ENCODE data around the gene DHX34. TPM values are rescaled to one million over a fixed set of nuclear protein-coding genes. Genes with fewer than 3 reads are reported as not detected.

The DHX34 gene
- total and polyA plus RNA-seq, 9 donors = 7.9 to 13.6 (median 11.0) TPM

DNA sequence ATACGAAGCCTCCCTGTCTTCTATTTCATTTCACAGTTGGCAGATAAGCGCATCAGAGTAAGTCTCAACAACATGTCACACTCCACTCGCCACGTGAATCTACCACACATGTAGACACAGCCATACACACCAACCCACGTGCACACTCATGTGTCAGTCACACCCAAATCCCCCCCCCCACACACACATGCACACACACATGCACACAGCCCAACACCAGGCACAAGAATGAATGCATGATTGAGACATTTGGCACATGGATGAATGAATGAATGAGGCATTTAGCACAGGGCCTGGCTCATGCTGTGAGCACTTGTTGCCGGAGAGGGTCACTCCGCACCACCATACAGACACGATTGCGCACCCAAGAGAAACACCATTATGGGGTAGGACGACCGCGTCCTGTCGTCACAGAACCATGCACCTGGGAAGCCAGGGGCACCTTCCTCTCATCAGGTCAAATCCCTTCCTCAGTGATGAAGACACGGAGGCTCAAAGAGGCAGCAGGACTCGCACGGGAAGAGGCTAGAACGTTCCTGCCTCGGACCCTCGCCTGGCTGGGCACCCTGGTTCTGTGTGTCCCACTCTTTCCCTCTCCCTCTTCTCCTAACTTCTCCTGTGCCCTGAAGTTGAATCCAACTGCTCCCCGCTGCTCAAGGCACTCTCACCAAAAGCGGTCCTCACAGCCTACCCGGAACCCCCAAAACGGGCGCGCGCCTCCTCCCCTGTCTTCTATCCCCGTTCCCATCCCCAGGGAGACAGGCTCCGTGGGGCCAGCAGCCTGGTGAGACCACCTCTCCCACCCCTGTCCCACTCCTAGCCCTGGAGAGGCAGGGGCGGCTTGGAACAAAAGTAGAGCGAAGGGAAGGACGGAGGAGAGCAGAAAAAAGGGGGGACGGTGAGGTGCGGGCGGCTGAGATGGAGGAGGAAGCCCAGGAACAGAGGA, 68.9 kb downstream of the DHX34 start:
- no peak overlapping the region for H3K27ac ChIP-seq (ENCODE audit: low read length)
- H3K4me3 ChIP-seq (ENCODE audit: low read length) = peak overlapping the region; percentile 36
- WGBS (ENCODE audit: insufficient coverage) = 2% methylated on average over 25 of the region's 34 CpGs
- H3K9me3 ChIP-seq (replicated peaks; ENCODE audit: control insufficient read depth, low read depth, low read length) = no peaks in the 10 kb centered on the region
- no peak for DNase-seq
- peaks cover 4% of the 10 kb centered on the region for H3K36me3 ChIP-seq (ENCODE audit: control insufficient read depth, insufficient read depth, low read length)
- H3K27me3 ChIP-seq (ENCODE audit: control insufficient read depth, insufficient read depth, low read length) = peaks cover 75% of the 10 kb centered on the region
- H3K4me1 ChIP-seq (ENCODE audit: control insufficient read depth, insufficient read depth, low read length) = peaks cover 11% of the 10 kb centered on the region

DNA sequence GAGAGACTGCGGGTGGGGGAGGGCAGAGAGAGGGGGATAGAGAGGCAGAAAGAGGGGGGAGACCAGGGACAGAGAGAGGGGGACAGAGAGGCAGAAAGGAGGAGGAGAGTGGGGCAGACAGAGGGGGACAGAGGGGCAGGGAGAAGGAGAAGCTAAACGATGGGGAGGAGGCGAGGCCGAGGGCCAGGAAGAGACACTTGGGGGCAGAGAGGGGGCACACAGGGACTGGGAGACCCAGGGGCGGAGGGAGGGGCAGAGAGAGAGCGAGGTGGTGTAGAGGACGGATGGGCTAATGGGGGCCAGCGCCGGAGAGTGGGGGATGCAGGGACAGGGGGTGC, 69.5 kb downstream of the DHX34 start:
- H3K4me3 ChIP-seq (ENCODE audit: low read length) = peak overlapping the region; percentile 36
- peaks cover 81% of the 10 kb centered on the region for H3K27me3 ChIP-seq (ENCODE audit: control insufficient read depth, insufficient read depth, low read length)
- H3K9me3 ChIP-seq (replicated peaks; ENCODE audit: control insufficient read depth, low read depth, low read length) = no peaks in the 10 kb centered on the region
- H3K4me1 ChIP-seq (ENCODE audit: control insufficient read depth, insufficient read depth, low read length) = peaks cover 11% of the 10 kb centered on the region
- no peak for DNase-seq
- 0% methylated on average over 9 of the region's 9 CpGs for WGBS (ENCODE audit: insufficient coverage)
- H3K36me3 ChIP-seq (ENCODE audit: control insufficient read depth, insufficient read depth, low read length) = peaks cover 4% of the 10 kb centered on the region
- no peak overlapping the region for H3K27ac ChIP-seq (ENCODE audit: low read length)

DNA sequence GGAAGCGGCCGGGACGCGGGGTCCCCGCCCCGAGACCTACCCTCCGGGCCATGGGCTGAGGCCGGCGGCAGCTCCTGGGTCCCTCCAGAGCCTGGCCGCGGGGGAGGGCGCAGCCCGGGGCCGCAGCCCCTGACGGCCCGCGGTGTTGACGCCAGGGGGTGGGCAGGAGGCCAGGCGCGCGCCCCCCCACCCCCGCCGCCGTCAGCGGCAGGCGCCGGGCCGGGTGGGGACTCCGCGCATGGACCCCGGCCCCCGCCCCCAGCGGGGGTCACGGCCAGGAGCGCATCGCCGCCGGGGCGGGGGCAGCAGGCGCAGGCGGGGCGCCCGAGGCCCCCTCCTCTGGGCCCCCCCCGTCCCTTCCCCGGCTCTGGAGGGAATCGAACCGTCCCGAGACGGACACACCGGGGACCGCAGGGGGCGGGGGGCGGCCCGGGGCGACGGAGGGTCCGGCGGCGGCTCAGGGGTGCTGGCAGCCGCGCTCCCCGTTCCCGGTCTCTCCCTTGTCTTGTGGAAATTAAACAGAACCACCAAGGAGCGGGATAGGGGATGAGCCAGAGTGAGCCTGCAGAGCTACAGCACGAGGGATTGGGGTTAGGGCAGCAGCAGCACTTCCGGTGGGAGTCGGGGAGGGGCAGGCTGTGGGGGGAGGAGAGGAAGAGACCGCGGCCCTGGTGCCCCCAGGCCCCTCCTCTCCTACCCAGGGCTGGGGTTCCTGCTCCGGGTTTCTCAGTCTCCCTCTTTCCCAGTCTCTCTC, 70.1 kb downstream of the DHX34 start, which contains the start of gene MEIS3:
Gene MEIS3, minus strand, starts transcription at position 498 of the 754 bp plus-strand sequence. Its CDS starts 446 bp downstream, at position 52.
- Histone ChIP-seq H3K27me3 (ENCODE audit: control insufficient read depth, insufficient read depth, low read length) (peaks cover 84% of the 10 kb centered on the region), H3K9me3 (replicated peaks; ENCODE audit: control insufficient read depth, low read depth, low read length) (no peaks in the 10 kb centered on the region), H3K4me1 (ENCODE audit: control insufficient read depth, insufficient read depth, low read length) (peaks cover 11% of the 10 kb centered on the region), H3K4me3 (ENCODE audit: low read length) (peak within 1 kb of the TSS; percentile 36), H3K36me3 (ENCODE audit: control insufficient read depth, insufficient read depth, low read length) (peaks cover 2% of the 10 kb centered on the region), H3K27ac (ENCODE audit: low read length) (no peak within 1 kb of the TSS)
- no peak for DNase-seq
- WGBS (ENCODE audit: insufficient coverage) = under 1% methylated on average over 47 of the region's 70 CpGs

DNA sequence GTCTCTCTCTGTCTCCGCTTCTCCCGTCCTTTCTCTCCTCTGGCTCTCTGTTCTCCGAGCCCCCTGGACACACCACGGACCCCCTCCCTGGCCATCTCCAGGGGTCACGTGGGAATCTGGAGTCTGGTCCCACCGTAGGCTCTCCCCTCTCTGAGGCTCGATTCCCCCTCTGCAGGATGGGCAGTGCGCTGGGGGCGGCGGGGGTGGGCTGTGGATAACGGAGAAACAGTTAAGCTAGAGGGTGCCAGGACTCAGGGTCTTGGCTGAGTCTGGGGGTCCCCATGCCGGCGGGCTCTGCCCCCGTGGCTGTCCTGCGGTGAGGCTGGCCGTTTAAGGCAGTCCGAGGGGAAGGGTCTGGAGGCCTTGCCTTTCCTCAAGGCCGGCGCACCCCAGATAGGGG, 70.7 kb downstream of the DHX34 start:
- Histone ChIP-seq H3K27me3 (ENCODE audit: control insufficient read depth, insufficient read depth, low read length) (peaks cover 89% of the 10 kb centered on the region), H3K36me3 (ENCODE audit: control insufficient read depth, insufficient read depth, low read length) (no peaks in the 10 kb centered on the region), H3K27ac (ENCODE audit: low read length) (no peak overlapping the region), H3K9me3 (replicated peaks; ENCODE audit: control insufficient read depth, low read depth, low read length) (no peaks in the 10 kb centered on the region), H3K4me3 (ENCODE audit: low read length) (no peak overlapping the region), H3K4me1 (ENCODE audit: control insufficient read depth, insufficient read depth, low read length) (peaks cover 11% of the 10 kb centered on the region)
- no peak for DNase-seq
- 3% methylated on average over 6 of the region's 19 CpGs for WGBS (ENCODE audit: insufficient coverage)

DNA sequence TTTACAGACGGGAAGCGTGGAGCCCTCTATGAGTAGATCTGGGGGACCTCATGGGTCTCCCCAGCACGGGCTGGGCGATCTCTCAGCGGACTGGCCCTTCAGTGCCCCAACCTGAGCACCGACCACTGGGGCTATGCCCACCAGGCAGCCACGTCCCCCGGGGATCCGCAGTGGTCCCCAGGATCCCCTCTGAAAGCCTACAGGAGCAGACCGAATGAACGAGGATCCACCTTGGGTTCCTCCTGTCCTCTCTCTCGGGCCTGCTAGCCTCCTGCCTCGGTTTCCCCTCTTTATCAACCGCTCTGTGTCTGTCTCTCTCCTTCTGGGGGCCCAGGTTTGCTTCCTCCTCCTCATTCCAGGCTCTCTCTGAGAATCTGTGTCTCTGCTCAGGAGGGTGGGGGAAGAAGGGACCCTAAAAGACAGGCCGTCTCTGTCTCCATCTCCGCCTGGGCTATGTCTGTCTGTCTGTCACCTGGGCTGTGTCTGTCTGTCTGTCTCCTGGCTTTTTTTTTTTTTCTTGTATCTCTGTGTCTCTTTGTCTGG, 72.2 kb downstream of the DHX34 start:
- peaks cover 11% of the 10 kb centered on the region for H3K4me1 ChIP-seq (ENCODE audit: control insufficient read depth, insufficient read depth, low read length)
- no peak overlapping the region for H3K27ac ChIP-seq (ENCODE audit: low read length)
- H3K4me3 ChIP-seq (ENCODE audit: low read length) = no peak overlapping the region
- no peaks in the 10 kb centered on the region for H3K36me3 ChIP-seq (ENCODE audit: control insufficient read depth, insufficient read depth, low read length)
- H3K9me3 ChIP-seq (replicated peaks; ENCODE audit: control insufficient read depth, low read depth, low read length) = no peaks in the 10 kb centered on the region
- H3K27me3 ChIP-seq (ENCODE audit: control insufficient read depth, insufficient read depth, low read length) = peaks cover 94% of the 10 kb centered on the region
- no peak for DNase-seq
- 3% methylated on average over 12 of the region's 16 CpGs for WGBS (ENCODE audit: insufficient coverage)

DNA sequence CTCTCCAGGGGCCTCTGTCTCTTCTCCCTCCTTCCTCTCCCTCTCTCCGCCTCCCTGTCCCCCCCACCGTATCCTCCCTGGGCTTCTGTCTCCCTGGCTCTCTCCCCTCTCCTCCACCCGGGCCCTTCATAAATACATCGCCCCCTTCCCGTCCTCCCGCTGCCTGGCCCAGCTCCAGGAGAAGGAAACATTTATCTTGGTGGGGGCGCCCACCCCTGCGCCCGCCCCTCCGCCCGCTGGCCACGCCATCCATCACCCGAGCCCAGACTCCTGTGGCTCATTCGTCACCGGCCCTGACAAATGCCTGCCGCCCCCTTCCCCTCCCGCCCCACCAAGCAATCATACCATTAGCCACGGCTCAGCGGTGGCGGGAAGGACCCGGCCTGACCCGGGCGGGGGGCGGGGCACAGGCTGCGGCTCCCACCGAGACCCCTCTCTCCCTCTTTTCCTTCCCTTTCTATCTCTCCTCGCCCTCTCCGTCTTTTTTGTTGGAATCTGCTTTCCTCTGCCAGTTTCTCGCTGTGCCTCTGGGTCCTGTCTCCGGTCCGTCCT, 72.8 kb downstream of the DHX34 start:
- H3K4me1 ChIP-seq (ENCODE audit: control insufficient read depth, insufficient read depth, low read length) = peaks cover 11% of the 10 kb centered on the region
- WGBS (ENCODE audit: insufficient coverage) = under 1% methylated on average over 29 of the region's 31 CpGs
- H3K27me3 ChIP-seq (ENCODE audit: control insufficient read depth, insufficient read depth, low read length) = peaks cover 95% of the 10 kb centered on the region
- no peak overlapping the region for H3K27ac ChIP-seq (ENCODE audit: low read length)
- no peaks in the 10 kb centered on the region for H3K9me3 ChIP-seq (replicated peaks; ENCODE audit: control insufficient read depth, low read depth, low read length)
- no peak overlapping the region for H3K4me3 ChIP-seq (ENCODE audit: low read length)
- H3K36me3 ChIP-seq (ENCODE audit: control insufficient read depth, insufficient read depth, low read length) = no peaks in the 10 kb centered on the region
- no peak for DNase-seq

DNA sequence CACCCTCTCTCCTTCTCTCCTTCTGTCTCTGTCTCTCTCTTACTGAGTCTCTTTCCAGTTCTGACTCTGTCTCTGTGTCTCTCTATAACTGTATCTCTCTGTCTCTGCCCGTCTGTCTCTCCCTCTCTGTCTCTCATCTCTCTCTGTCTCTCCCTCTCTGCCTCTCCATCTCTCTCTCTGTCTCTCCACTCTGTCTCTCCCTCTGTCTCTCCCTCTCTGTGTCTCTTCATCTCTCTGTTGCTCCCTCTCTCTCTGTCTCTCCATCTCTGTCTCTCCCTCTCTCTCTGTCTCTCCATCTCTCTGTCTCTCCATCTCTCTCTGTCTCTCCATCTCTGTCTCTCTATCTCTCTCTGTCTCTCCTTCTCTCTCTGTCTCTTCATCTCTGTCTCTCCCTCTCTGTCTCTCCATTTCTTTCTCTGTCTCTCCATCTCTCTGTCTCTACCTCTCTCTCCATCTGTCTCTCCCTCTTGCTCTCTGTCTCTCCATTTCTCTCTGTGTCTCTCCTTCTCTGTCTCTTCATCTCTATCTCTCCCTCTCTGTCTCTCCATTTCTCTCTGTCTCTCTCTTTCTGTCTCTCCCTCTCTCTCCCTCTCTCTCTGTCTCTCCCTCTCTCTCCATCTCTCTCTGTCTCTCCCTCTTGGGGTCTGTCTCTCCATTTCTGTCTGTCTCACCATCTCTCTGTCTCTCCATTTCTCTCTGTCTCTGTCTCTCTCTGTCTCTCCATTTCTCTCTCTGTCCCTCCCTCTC, 73.5 kb downstream of the DHX34 start:
- WGBS (ENCODE audit: insufficient coverage) = 0% methylated on average over 1 of the region's 1 CpG
- Histone ChIP-seq H3K4me3 (ENCODE audit: low read length) (no peak overlapping the region), H3K9me3 (replicated peaks; ENCODE audit: control insufficient read depth, low read depth, low read length) (no peaks in the 10 kb centered on the region), H3K36me3 (ENCODE audit: control insufficient read depth, insufficient read depth, low read length) (no peaks in the 10 kb centered on the region), H3K27me3 (ENCODE audit: control insufficient read depth, insufficient read depth, low read length) (peaks cover 95% of the 10 kb centered on the region), H3K4me1 (ENCODE audit: control insufficient read depth, insufficient read depth, low read length) (peaks cover 11% of the 10 kb centered on the region), H3K27ac (ENCODE audit: low read length) (no peak overlapping the region)
- no peak for DNase-seq

DNA sequence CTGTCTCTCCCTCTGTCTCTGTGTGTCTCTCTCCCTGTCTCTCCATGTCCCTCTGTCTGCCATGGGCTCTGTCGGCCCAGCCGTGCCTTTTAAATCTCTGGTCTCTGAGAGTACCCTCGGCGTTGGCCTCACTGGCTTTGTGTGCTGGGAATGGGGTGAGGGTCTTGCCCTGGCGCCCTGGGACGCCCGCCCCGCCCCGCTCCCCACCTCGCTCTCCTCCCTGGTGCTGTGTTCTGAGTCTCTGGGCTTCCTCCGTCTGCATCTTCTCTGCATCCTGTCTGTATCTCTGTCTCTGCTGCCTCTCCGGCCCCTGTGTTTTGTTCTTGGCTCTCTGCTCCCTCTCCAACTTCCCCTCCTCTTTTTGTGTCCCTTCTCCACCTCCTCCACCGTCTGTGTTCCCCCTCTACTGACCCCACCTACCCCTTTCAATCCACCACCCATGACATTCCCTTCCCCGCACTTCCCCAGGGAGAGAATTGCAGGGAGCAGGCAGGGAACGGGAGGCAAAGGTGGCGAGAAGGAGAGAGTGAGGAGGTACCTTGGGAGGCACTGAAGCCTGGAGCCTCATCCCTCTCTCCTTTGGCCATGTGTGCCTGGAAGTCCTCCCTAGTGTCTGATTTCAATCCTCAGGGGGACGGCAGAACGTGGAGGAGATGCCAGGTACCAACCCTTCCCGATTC, 74.2 kb downstream of the DHX34 start:
- H3K4me3 ChIP-seq (ENCODE audit: low read length) = no peak overlapping the region
- no peak for DNase-seq
- peaks cover 93% of the 10 kb centered on the region for H3K27me3 ChIP-seq (ENCODE audit: control insufficient read depth, insufficient read depth, low read length)
- H3K36me3 ChIP-seq (ENCODE audit: control insufficient read depth, insufficient read depth, low read length) = no peaks in the 10 kb centered on the region
- WGBS (ENCODE audit: insufficient coverage) = 6% methylated on average over 13 of the region's 19 CpGs
- no peak overlapping the region for H3K27ac ChIP-seq (ENCODE audit: low read length)
- no peaks in the 10 kb centered on the region for H3K9me3 ChIP-seq (replicated peaks; ENCODE audit: control insufficient read depth, low read depth, low read length)
- peaks cover 13% of the 10 kb centered on the region for H3K4me1 ChIP-seq (ENCODE audit: control insufficient read depth, insufficient read depth, low read length)

All from muscle of leg (tissue), 11 donors.